Measurements from ENCODE around the gene IMMP1L.
A peak's percentile ranks its signal among the peaks of the same experiment; 100 is the strongest.

Gene IMMP1L

DNA sequence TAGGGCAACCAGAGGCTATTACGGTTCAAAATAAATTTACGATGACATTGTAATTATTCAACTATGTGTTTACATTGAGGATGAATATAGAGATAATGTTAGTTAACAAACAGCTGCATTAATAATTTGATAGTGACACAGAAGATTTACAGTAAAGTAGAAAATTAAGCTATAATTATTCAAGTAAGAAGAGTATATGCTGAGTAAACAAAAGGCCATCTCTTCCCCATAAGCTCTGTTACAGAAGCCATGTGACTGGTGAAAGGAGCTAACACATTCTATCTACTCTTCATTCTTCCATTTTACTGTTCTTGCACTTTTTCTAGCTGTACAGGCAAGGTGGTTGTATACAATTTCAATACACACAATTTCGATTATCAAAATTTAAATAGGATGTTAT is 54.2 kb downstream of the IMMP1L start:
- no peak overlapping the region for H3K4ac ChIP-seq (ENCODE audit: low read depth, low read length)
- no CpG with 5 or more reads among the region's 3 CpGs for WGBS (ENCODE audit: extremely low coverage, insufficient coverage, insufficient read length)
- no peak overlapping the region for H2BK12ac ChIP-seq (ENCODE audit: low read length)
- no peak overlapping the region for H2BK120ac ChIP-seq (ENCODE audit: insufficient read depth, low read length, poor library complexity)
- H3K23ac ChIP-seq (ENCODE audit: low read length), result no peak overlapping the region
- no peak overlapping the region for H3K14ac ChIP-seq (ENCODE audit: low read length)
- H3K36me3 ChIP-seq (ENCODE audit: control insufficient read depth in 1 of 2, insufficient read depth in 2 of 2, low read length in 2 of 2), result no peaks in the 10 kb centered on the region
- no peak overlapping the region for H3K4me3 ChIP-seq (ENCODE audit: low read depth, low read length)
- H2AFZ ChIP-seq (ENCODE audit: insufficient read depth, low read length, poor library complexity), result no peak overlapping the region
- no peaks in the 10 kb centered on the region for H3K4me1 ChIP-seq (ENCODE audit: control insufficient read depth in 1 of 2, insufficient read depth in 2 of 2, low read length in 2 of 2)
- H3K27ac ChIP-seq (ENCODE audit: low read depth, low read length), result no peak overlapping the region
- H4K12ac ChIP-seq (ENCODE audit: low read depth, low read length), result no peak overlapping the region
- DNase-seq, result no peak
- H4K91ac ChIP-seq (ENCODE audit: low read depth, low read length), result no peak overlapping the region
- H2BK5ac ChIP-seq (ENCODE audit: low read depth, low read length, poor library complexity), result no peak overlapping the region
- H3K9me3 ChIP-seq (ENCODE audit: insufficient read depth, low read depth, low read length), result no peaks in the 10 kb centered on the region
- no peak overlapping the region for H3K9ac ChIP-seq (ENCODE audit: low read length)
- H3K4me2 ChIP-seq (ENCODE audit: low read length), result no peak overlapping the region
- H3K79me2 ChIP-seq (ENCODE audit: control insufficient read depth, insufficient read depth, low read length, poor library complexity), result no peaks in the 10 kb centered on the region
- no peak overlapping the region for H3K18ac ChIP-seq (ENCODE audit: low read length)
- H2AK5ac ChIP-seq (ENCODE audit: low read length), result no peak overlapping the region
- H3K27me3 ChIP-seq (ENCODE audit: insufficient read depth, low read length), result no peaks in the 10 kb centered on the region
- H4K8ac ChIP-seq (ENCODE audit: low read depth, low read length), result no peak overlapping the region
- no peaks in the 10 kb centered on the region for H3K79me1 ChIP-seq (ENCODE audit: low read length)

DNA sequence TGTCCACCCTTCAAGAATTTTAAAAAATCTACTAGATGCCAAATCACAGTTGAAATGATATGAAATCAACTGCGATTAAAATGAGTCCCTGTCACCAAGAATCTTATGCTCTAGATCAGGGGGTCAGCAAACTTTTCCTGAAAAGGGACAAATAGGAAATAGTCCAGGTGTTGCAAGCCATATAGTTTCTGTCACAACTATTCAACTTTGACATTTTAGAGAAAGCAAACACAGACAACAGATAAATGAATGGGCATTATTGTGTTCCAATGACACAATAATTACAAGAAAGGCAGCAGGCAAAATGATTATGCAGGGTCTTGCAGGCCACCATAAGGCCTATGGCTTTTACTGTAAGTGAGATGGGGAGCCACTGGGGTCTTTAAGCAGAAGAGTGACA is 58.6 kb downstream of the IMMP1L start:
- Histone ChIP-seq H3K79me2 (ENCODE audit: control insufficient read depth, insufficient read depth, low read length, poor library complexity) (no peaks in the 10 kb centered on the region), H3K4ac (ENCODE audit: low read depth, low read length) (no peak overlapping the region), H3K23ac (ENCODE audit: low read length) (no peak overlapping the region), H4K91ac (ENCODE audit: low read depth, low read length) (no peak overlapping the region), H3K9ac (ENCODE audit: low read length) (no peak overlapping the region), H3K27ac (ENCODE audit: low read depth, low read length) (no peak overlapping the region), H2BK5ac (ENCODE audit: low read depth, low read length, poor library complexity) (no peak overlapping the region), H3K18ac (ENCODE audit: low read length) (no peak overlapping the region), H3K14ac (ENCODE audit: low read length) (no peak overlapping the region), H3K4me2 (ENCODE audit: low read length) (no peak overlapping the region), H3K27me3 (ENCODE audit: insufficient read depth, low read length) (no peaks in the 10 kb centered on the region), H2AFZ (ENCODE audit: insufficient read depth, low read length, poor library complexity) (no peak overlapping the region), H3K9me3 (ENCODE audit: insufficient read depth, low read depth, low read length) (no peaks in the 10 kb centered on the region), H3K36me3 (ENCODE audit: control insufficient read depth in 1 of 2, insufficient read depth in 2 of 2, low read length in 2 of 2) (peaks cover 0 to 2% of the 10 kb centered on the region in 2 experiments), H3K4me1 (ENCODE audit: control insufficient read depth in 1 of 2, insufficient read depth in 2 of 2, low read length in 2 of 2) (no peaks in the 10 kb centered on the region), H3K4me3 (ENCODE audit: low read depth, low read length) (no peak overlapping the region), H4K8ac (ENCODE audit: low read depth, low read length) (no peak overlapping the region), H4K12ac (ENCODE audit: low read depth, low read length) (no peak overlapping the region), H2BK120ac (ENCODE audit: insufficient read depth, low read length, poor library complexity) (no peak overlapping the region), H3K79me1 (ENCODE audit: low read length) (no peaks in the 10 kb centered on the region), H2BK12ac (ENCODE audit: low read length) (no peak overlapping the region), H2AK5ac (ENCODE audit: low read length) (no peak overlapping the region)
- WGBS (ENCODE audit: extremely low coverage, insufficient coverage, insufficient read length), result no CpG with 5 or more reads among the region's 1 CpG
- no peak for DNase-seq

DNA sequence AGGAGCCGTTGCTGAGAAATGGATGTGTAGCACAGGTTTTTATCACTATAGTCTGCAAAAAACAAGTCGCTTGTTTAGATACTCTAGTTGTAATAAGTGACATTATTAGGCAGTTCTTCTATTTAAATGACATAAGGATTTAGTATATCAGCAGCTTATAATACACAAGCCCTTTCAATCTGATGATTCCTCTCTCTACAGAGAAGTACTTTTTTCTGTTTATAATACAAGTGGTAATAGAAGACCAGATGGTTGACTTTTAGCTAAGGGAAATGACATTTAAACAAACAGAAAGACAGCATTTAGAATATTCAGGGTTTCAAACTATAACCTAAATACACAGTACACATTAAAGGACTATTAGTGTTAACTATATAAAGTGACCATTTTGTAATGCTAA is 60.4 kb downstream of the IMMP1L start:
- Histone ChIP-seq H3K79me1 (ENCODE audit: low read length) (no peaks in the 10 kb centered on the region), H2BK12ac (ENCODE audit: low read length) (no peak overlapping the region), H4K91ac (ENCODE audit: low read depth, low read length) (no peak overlapping the region), H3K23ac (ENCODE audit: low read length) (no peak overlapping the region), H3K9me3 (ENCODE audit: insufficient read depth, low read depth, low read length) (no peaks in the 10 kb centered on the region), H3K4me1 (ENCODE audit: control insufficient read depth in 1 of 2, insufficient read depth in 2 of 2, low read length in 2 of 2) (no peaks in the 10 kb centered on the region), H2AFZ (ENCODE audit: insufficient read depth, low read length, poor library complexity) (no peak overlapping the region), H2BK5ac (ENCODE audit: low read depth, low read length, poor library complexity) (no peak overlapping the region), H3K4me2 (ENCODE audit: low read length) (no peak overlapping the region), H2AK5ac (ENCODE audit: low read length) (no peak overlapping the region), H3K36me3 (ENCODE audit: control insufficient read depth in 1 of 2, insufficient read depth in 2 of 2, low read length in 2 of 2) (peaks cover 0 to 2% of the 10 kb centered on the region in 2 experiments), H4K12ac (ENCODE audit: low read depth, low read length) (no peak overlapping the region), H3K14ac (ENCODE audit: low read length) (no peak overlapping the region), H2BK120ac (ENCODE audit: insufficient read depth, low read length, poor library complexity) (no peak overlapping the region), H3K18ac (ENCODE audit: low read length) (no peak overlapping the region), H3K4me3 (ENCODE audit: low read depth, low read length) (no peak overlapping the region), H3K27ac (ENCODE audit: low read depth, low read length) (no peak overlapping the region), H3K9ac (ENCODE audit: low read length) (no peak overlapping the region), H3K27me3 (ENCODE audit: insufficient read depth, low read length) (no peaks in the 10 kb centered on the region), H3K79me2 (ENCODE audit: control insufficient read depth, insufficient read depth, low read length, poor library complexity) (no peaks in the 10 kb centered on the region), H3K4ac (ENCODE audit: low read depth, low read length) (no peak overlapping the region), H4K8ac (ENCODE audit: low read depth, low read length) (no peak overlapping the region)
- no peak for DNase-seq
- WGBS (ENCODE audit: extremely low coverage, insufficient coverage, insufficient read length), result no CpG with 5 or more reads among the region's 2 CpGs

DNA sequence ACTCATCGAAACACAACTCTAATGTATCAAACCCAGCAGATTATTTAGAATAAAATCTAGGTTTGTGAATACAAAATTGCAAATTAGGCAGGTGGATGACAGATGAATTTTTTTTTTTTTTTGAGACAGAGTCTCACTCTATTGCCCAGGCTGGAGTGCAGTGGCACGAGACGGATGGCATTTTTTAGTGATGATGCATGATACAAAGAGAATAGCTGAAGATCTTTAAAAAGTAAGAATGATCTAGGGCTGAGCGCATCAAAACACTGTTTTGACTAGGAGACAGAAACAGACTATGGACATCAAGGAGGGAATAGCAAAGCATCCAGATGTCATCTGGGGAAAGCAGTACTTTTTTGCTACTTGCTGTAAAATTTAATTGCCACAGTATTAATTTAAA is 63.8 kb downstream of the IMMP1L start:
- H3K4me3 ChIP-seq (ENCODE audit: low read depth, low read length), result no peak overlapping the region
- H2BK12ac ChIP-seq (ENCODE audit: low read length), result no peak overlapping the region
- H3K9me3 ChIP-seq (ENCODE audit: insufficient read depth, low read depth, low read length), result no peaks in the 10 kb centered on the region
- no CpG with 5 or more reads among the region's 4 CpGs for WGBS (ENCODE audit: extremely low coverage, insufficient coverage, insufficient read length)
- no peak overlapping the region for H4K91ac ChIP-seq (ENCODE audit: low read depth, low read length)
- H3K14ac ChIP-seq (ENCODE audit: low read length), result no peak overlapping the region
- H3K23ac ChIP-seq (ENCODE audit: low read length), result no peak overlapping the region
- no peak overlapping the region for H2BK120ac ChIP-seq (ENCODE audit: insufficient read depth, low read length, poor library complexity)
- no peaks in the 10 kb centered on the region for H3K79me2 ChIP-seq (ENCODE audit: control insufficient read depth, insufficient read depth, low read length, poor library complexity)
- no peak overlapping the region for H3K4ac ChIP-seq (ENCODE audit: low read depth, low read length)
- no peaks in the 10 kb centered on the region for H3K4me1 ChIP-seq (ENCODE audit: control insufficient read depth in 1 of 2, insufficient read depth in 2 of 2, low read length in 2 of 2)
- H3K27ac ChIP-seq (ENCODE audit: low read depth, low read length), result no peak overlapping the region
- no peaks in the 10 kb centered on the region for H3K79me1 ChIP-seq (ENCODE audit: low read length)
- DNase-seq, result peak; percentile 29 to 65
- peaks cover 0 to 2% of the 10 kb centered on the region in 2 experiments for H3K36me3 ChIP-seq (ENCODE audit: control insufficient read depth in 1 of 2, insufficient read depth in 2 of 2, low read length in 2 of 2)
- H3K9ac ChIP-seq (ENCODE audit: low read length), result no peak overlapping the region
- H2AFZ ChIP-seq (ENCODE audit: insufficient read depth, low read length, poor library complexity), result no peak overlapping the region
- no peak overlapping the region for H2BK5ac ChIP-seq (ENCODE audit: low read depth, low read length, poor library complexity)
- H3K4me2 ChIP-seq (ENCODE audit: low read length), result no peak overlapping the region
- no peak overlapping the region for H4K12ac ChIP-seq (ENCODE audit: low read depth, low read length)
- no peak overlapping the region for H2AK5ac ChIP-seq (ENCODE audit: low read length)
- H3K18ac ChIP-seq (ENCODE audit: low read length), result no peak overlapping the region
- no peaks in the 10 kb centered on the region for H3K27me3 ChIP-seq (ENCODE audit: insufficient read depth, low read length)
- no peak overlapping the region for H4K8ac ChIP-seq (ENCODE audit: low read depth, low read length)

Measured in trophoblast cell (in vitro differentiated cells and primary cell).